ENCODE results near the gene RAB15. TPM values are rescaled to one million over a fixed set of nuclear protein-coding genes. Genes with fewer than 3 reads are reported as not detected.

Gene RAB15
- total RNA-seq, 1 donor from 2014 or later: 9.0 TPM

GRCh38 chr14:64963611-64964010, 8.5 kb downstream of the RAB15 start:
- DNase-seq: no peak
- intact Hi-C loops (cut with micrococcal nuclease): no loop called here
- ATAC-seq: no peak

GRCh38 chr14:64960762-64961276, 11.3 kb downstream of the RAB15 start:
- no peak for DNase-seq
- intact Hi-C loops (cut with micrococcal nuclease): no loop called here
- peak; percentile 65 for ATAC-seq

- intact Hi-C loops (cut with micrococcal nuclease): no loop called here
- DNase-seq: no peak
- no peak for ATAC-seq
Observed at GRCh38 chr14:64958743-64959142, 13.4 kb downstream of the RAB15 start.

- intact Hi-C loops (cut with micrococcal nuclease): no loop called here
- DNase-seq: no peak
- no peak for ATAC-seq
Observed at GRCh38 chr14:64958201-64958600, 13.9 kb downstream of the RAB15 start.

- DNase-seq (no peak), ATAC-seq (no peak)
- intact Hi-C loops (cut with micrococcal nuclease): no loop called here
Observed at GRCh38 chr14:64956697-64957406, 15.3 kb downstream of the RAB15 start.

- ATAC-seq (no peak), DNase-seq (no peak)
- intact Hi-C loops (cut with micrococcal nuclease): no loop called here
Observed at GRCh38 chr14:64955297-64955696, 16.8 kb downstream of the RAB15 start.

- DNase-seq (no peak), ATAC-seq (no peak)
- intact Hi-C loops (cut with micrococcal nuclease): no loop called here
Observed at GRCh38 chr14:64954491-64955240, 17.5 kb downstream of the RAB15 start.

DNA sequence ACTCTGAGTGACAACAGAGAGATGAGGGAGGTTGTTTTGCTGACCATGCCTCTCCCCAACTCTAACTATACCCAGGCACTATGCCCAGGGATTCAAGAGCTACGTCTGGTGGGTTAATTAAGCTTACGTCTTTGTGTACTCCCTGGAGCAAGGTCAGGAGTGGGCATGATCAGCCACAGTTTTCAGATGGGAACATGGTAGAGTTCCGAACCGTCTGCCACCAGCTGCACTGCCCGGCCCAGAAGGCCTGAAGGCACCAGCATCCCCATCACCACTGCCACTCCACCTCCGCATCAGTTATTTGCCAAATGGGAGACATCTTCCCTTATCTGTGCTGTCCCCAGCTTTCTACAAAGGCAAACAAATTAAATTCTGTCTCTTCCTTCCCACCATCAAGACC, 18.5 kb downstream of the RAB15 start:
- intact Hi-C loops (cut with micrococcal nuclease): no loop called here
- no peak for DNase-seq
- ATAC-seq: no peak

- DNase-seq (no peak), ATAC-seq (no peak)
- intact Hi-C loops (cut with micrococcal nuclease): no loop called here
Observed at GRCh38 chr14:64953310-64953654, 18.9 kb downstream of the RAB15 start.

GRCh38 chr14:64952598-64953309, 19.4 kb downstream of the RAB15 start:
- ATAC-seq (no peak), DNase-seq (no peak)

DNA sequence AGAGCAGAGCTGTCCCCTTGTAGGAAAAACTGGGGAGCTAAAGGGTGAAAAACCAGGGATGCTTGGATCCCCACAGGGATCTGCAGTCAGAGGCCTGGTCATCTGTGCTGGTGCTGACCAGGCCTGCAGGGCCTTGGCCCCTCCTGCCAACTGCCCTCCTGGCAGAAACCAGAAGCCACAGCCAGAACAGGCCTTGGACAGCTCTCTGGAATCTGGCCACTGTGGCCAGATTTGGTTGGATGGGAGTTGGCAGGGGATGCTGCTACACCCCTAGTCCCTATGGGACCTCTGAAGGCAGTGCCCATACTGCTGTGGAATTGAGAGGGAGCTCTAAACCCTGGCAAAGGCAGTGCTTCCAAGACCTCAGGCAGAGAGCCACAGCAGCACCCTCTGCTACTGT, 20.4 kb downstream of the RAB15 start:
- peak; percentile 55 for ATAC-seq
- peak; percentile 42 for DNase-seq
- intact Hi-C loops (cut with micrococcal nuclease): no loop called here

More at GRCh38 chr14:64952598-64953309, 19.4 kb downstream of the RAB15 start:
- intact Hi-C loops (cut with micrococcal nuclease): no loop called here

DNA sequence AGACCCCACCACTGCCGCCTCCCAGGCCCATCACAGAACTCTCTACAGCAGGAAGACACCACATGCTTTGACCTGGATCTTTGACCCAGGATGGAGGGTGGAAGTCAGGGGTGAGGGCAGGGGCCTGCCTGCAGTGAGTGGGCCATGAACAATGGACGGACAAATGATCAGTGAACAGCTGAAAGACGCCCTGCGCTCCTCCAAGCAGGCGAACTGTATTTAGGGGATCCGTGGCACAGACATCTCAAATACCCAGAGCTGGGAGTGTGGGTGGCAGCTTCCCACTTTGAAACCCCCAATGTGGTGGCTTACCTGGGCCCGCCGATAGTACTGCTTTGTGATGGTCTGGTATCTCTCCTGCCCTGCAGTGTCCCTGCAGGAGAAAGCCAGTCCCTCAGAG, 20.8 kb downstream of the RAB15 start:
- no peak for DNase-seq
- intact Hi-C loops (cut with micrococcal nuclease): no loop called here
- ATAC-seq: no peak

DNA sequence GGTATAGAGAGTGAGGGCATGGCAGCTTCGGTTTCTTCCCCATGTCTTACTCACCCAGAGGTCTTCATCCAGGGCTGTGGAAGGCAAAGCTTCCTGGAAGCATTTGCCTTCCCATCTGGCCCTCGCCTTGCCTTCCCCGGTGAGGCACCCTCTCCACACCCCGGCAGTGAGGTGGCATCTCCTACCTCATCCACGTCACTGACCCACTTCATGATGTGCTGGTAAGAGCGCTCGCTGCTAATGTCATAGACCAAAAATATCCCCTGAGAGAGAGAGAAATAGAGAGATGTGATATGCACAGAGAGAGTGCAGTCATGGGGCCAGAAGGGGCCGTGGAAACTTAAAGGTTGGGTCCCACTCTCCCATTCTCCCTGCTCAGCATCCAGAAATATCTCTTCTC, 21.2 kb downstream of the RAB15 start:
- ATAC-seq: peak; percentile 87

DNA sequence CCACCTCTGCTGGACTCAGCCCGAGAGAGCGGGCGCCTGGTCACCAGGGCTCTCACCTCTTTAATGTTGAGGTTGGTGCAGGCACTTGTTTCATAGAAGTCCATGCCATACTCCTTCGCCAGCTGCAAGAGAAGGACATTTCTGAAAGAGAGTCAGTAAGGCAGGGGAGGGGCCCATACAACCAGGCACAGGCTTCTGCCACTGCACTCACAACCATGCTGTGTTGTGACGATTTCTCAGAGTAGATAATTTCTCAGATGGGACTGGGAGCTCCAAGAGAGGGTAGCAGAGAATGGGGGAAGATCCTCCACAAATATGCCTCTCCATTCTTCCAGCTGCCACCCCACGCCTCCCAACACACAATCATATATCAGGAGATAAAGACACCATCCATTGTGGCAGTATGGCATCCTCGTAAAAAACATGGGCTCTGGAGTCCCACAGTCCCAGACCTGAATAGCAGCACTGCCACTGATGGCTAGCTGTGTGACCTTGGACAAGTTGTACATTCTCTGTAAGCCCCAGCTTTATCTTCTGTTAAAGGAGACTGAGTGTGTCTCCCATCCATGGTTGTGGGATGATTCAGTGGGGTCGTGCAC, 23.4 kb downstream of the RAB15 start:
- no peak for DNase-seq
- ATAC-seq: no peak
- intact Hi-C loops (cut with micrococcal nuclease): no loop called here

More for the DNA sequence above, 21.2 kb downstream of the RAB15 start:
- intact Hi-C loops (cut with micrococcal nuclease): no loop called here
- DNase-seq: peak; percentile 70

DNA sequence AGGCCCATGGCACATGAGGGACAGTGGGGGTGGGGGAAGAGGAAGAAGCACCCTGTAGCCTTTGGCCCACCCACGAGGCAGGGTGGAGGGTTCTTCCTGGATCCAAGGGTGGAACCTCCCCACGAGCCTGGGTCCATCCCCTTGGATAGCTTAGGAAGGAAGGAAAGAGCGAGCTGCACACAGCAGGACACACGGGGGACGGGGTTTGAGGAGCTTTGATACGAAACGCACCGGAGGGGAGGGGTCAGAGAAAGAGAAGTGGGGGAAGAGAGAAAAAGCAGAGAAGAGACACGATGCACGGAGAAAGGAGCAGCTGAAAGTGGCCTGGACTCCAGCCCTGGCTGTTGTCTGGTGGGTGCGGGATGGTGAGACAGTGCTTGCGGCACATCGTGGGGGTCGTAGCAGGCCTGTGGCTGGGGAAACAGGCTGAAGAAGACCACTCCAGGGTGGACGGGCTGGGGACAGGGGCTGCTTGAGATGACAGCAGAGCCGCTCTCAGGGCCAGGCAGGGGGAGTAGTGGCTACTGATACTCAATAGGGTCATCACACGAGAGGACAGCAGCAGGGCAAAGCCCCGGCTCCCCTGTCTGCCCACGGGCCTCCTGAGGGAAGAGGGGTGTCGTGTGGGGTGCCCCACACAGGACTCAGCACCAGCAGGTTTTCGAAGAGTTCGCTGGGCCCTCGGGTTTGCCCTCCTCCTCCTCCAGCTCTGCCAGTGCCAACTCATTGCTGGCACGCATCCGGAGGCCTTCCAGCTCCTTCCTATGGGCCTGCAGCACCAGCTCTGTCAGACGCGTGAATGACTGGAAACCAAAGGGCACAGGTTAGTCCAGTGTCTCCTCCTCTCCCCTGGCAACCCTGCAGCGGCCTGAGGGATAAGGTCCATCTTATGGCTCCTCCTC, 24.2 kb downstream of the RAB15 start:
- DNase-seq: peak; percentile 74
- peak; percentile 29 for ATAC-seq
- intact Hi-C loops (cut with micrococcal nuclease): no loop called here

DNA sequence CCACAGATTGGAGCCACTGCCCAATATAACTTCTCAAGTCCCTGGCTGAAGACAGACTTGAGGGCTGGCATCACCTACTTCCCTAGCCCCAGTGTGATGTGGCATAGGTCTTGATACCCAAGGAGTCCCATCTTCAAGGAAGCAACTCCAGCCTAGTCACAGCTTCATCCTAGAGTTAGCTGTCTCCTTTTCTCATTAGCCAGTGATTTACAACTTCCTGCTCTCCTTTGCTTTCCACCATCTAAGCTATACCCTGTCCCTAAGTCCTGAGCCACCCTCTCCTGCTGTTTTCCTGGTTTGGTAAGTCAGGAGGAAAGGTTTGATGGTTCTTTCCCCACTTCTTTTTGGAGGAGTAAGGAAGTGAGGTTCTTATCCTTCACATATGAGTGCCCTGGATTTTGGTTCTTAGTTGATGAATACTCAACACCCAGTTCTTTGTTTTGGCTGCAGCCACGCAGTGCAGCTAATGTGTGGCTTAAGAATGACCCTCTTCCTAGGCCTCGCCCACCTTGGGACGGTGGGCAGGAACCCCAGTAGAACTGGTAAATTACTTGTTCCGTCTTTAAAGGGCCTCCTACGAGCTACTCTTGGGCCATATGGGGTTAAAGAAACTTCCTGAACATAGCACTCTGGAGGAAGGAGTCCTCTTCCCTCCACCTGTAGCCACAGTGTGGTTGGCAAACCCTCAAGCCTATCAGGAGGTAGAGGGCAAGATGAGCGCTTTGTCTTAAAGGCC, 25.7 kb downstream of the RAB15 start:
- ATAC-seq (no peak), DNase-seq (no peak)
- intact Hi-C loops (cut with micrococcal nuclease): no loop called here

DNA sequence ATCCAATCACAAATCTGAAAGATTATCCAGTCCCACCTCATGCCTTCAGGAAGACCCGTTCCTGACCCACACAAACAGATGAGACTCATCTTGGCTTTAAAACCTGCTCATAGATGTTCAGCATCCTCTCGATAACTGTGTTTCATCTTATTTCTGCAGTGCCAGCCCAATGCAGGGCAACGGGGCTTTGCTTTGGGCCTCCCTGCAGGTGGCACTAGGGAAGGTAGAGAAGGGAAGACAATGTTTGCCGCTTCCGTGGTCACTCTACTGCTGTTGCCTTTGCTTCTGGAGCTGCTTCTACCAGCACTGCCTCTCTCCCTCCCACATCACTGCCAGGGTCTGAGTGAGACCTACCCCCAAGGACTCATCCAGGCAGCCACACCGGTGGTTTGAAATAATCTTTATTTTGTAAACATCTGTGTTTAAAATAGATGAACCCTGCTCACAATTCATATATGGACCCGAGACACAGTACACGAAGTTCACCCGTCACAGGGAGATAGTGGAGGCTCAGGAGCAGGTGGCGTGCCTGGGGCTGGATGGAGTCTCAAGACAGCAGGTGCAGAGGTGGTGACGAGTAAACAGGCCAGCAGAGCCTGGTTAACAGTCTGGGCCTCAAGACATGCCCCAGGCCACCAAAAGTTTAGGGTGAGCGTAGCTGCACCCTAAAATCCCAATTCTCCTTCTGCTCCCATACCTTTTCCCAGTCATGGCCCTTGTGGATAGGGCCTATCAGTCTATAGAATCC, 26.5 kb downstream of the RAB15 start:
- intact Hi-C loops (cut with micrococcal nuclease): no loop called here

More for the DNA sequence above, 26.5 kb downstream of the RAB15 start:
- DNase-seq (no peak), ATAC-seq (no peak)
